Neural cell (in vitro differentiated cells): ENCODE data around the gene CLDND1. TPM values are rescaled to one million over a fixed set of nuclear protein-coding genes. Genes with fewer than 3 reads are reported as not detected.

Experiments used
- H2AFZ ChIP-seq: fragments of 200-600, 300-800 bp; sonication (generic), shearing (Covaris generic); 2 replicates; pipeline ENCODE4 v1.6.0; 2014; ENCODE audit warnings: low read depth, mild to moderate bottlenecking, antibody characterized with exemption, low read length, moderate library complexity
- H3F3A ChIP-seq: fragments of 200-600 bp; shearing (Covaris generic); 2 replicates; pipeline ENCODE4 v1.6.1; 2016; ENCODE audit warnings: mild to moderate bottlenecking, moderate library complexity, mixed read lengths, antibody characterized with exemption, low read length; ENCODE audit not compliant: insufficient read depth, poor library complexity, severe bottlenecking
- H3K27ac ChIP-seq: fragments of 200-600, 300-800 bp; sonication (generic), shearing (Covaris generic); 2 replicates; pipeline ENCODE4 v1.5.1; 2014; ENCODE audit warnings: mild to moderate bottlenecking, low read length, moderate library complexity
- H3K27me3 ChIP-seq: fragments of 300-800, 200-600 bp; sonication (generic), shearing (Covaris generic); 2 replicates; pipeline ENCODE4 v1.6.0; 2014; ENCODE audit warnings: mild to moderate bottlenecking, low read depth, low read length, moderate library complexity; ENCODE audit not compliant: insufficient read depth
- H3K36me3 ChIP-seq: fragments of 300-800, 200-600 bp; sonication (generic), shearing (Covaris generic); 2 replicates; pipeline ENCODE4 v1.5.1; 2014; ENCODE audit warnings: mild to moderate bottlenecking, antibody characterized with exemption, low read length, moderate library complexity; ENCODE audit not compliant: insufficient read depth
- H3K4me2 ChIP-seq: fragments of 300-800, 200-600 bp; sonication (generic), shearing (Covaris generic); 2 replicates; pipeline ENCODE4 v1.6.0; 2014; ENCODE audit warnings: mild to moderate bottlenecking, low read length
- H3K4me3 ChIP-seq: fragments of 300-800, 200-600 bp; sonication (generic), shearing (Covaris generic); 2 replicates; pipeline ENCODE4 v1.5.1; 2014; ENCODE audit warnings: mild to moderate bottlenecking, low read length, moderate library complexity
- H3K79me2 ChIP-seq: fragments of 200-600 bp; shearing (Covaris generic); replicated peaks from 2 replicates; pipeline ENCODE4 v1.6.0; 2014; ENCODE audit warnings: mild to moderate bottlenecking, low read length, moderate library complexity; ENCODE audit not compliant: insufficient read depth
- H3K9ac ChIP-seq: fragments of 300-800, 200-600 bp; sonication (generic), shearing (Covaris generic); 2 replicates; pipeline ENCODE4 v1.6.1; 2016; ENCODE audit warnings: mild to moderate bottlenecking, low read length, mixed read lengths
- H3K9me2 ChIP-seq: fragments of 200-600 bp; shearing (Covaris generic); 2 replicates; pipeline ENCODE4 v1.6.1; 2016; ENCODE audit warnings: mild to moderate bottlenecking, low read length, mixed read lengths; ENCODE audit not compliant: insufficient read depth
- H3K9me3 ChIP-seq: fragments of 200-600, 300-800 bp; sonication (generic), shearing (Covaris generic); 2 replicates; pipeline ENCODE4 v1.6.1; 2016; ENCODE audit warnings: mild to moderate bottlenecking, mixed run types, low read length, moderate library complexity, mixed read lengths
- H4K20me1 ChIP-seq: fragments of 200-600 bp; shearing (Covaris generic); 2 replicates; pipeline ENCODE4 v1.6.1; 2016; ENCODE audit warnings: mild to moderate bottlenecking, mixed run types; ENCODE audit not compliant: insufficient read depth
- EP300 ChIP-seq: fragments of 450-650 bp; conservative IDR thresholded peaks from 2 replicates; pipeline ENCODE4 v1.6.1; 2014; ENCODE audit warnings: antibody characterized with exemption, mild to moderate bottlenecking, moderate library complexity; ENCODE audit not compliant: poor library complexity, severe bottlenecking
- EZH2 ChIP-seq: fragments of 200-600, 300-800 bp; shearing (Covaris generic), sonication (generic); IDR thresholded peaks from 2 replicates; pipeline ENCODE4 v1.6.1; 2014; ENCODE audit warnings: antibody characterized with exemption, low read length, borderline replicate concordance, mild to moderate bottlenecking; ENCODE audit not compliant: insufficient read depth, poor library complexity, severe bottlenecking
- MXI1 ChIP-seq: fragments of 450-650 bp; conservative IDR thresholded peaks from 2 replicates; pipeline ENCODE4 v1.6.1; 2014; ENCODE audit warnings: antibody characterized with exemption, mild to moderate bottlenecking; ENCODE audit not compliant: poor library complexity, severe bottlenecking
- POLR2AphosphoS5 ChIP-seq: IDR thresholded peaks from 2 replicates; pipeline ENCODE4 v1.6.1; 2012
- RAD21 ChIP-seq: fragments of 450-650 bp; conservative IDR thresholded peaks from 2 replicates; pipeline ENCODE4 v1.6.1; 2014; ENCODE audit warnings: antibody characterized with exemption, mild to moderate bottlenecking, moderate library complexity
- SMC3 ChIP-seq: fragments of 450-650 bp; conservative IDR thresholded peaks from 2 replicates; pipeline ENCODE4 v1.6.1; 2014; ENCODE audit warnings: antibody characterized with exemption, mild to moderate bottlenecking, moderate library complexity; ENCODE audit not compliant: poor library complexity
- TAF1 ChIP-seq: IDR thresholded peaks from 2 replicates; pipeline ENCODE4 v1.6.1; 2012; ENCODE audit warnings: low read depth
- polyA plus RNA-seq: library from polyadenylated mRNA; depleted of rRNA; stranded (reverse); fragments of >200 nt; gene quantifications from 2 replicates; pipeline ENCODE4 v1.2.3, GENCODE V29; 2014
- TF ChIP-seq, protein P1 (sequence below): IDR thresholded peaks from 2 replicates; pipeline ENCODE4 v1.6.1; 2012; ENCODE audit warnings: borderline replicate concordance
- TF ChIP-seq, protein P2 (sequence below): fragments of 450-650 bp; IDR thresholded peaks from 2 replicates; pipeline ENCODE4 v1.5.1; 2014; ENCODE audit warnings: antibody characterized with exemption, mild to moderate bottlenecking, moderate library complexity; ENCODE audit not compliant: poor library complexity, severe bottlenecking

Gene CLDND1
- polyA plus RNA-seq, 1 donor from 2014 or later = 162 TPM

DNA sequence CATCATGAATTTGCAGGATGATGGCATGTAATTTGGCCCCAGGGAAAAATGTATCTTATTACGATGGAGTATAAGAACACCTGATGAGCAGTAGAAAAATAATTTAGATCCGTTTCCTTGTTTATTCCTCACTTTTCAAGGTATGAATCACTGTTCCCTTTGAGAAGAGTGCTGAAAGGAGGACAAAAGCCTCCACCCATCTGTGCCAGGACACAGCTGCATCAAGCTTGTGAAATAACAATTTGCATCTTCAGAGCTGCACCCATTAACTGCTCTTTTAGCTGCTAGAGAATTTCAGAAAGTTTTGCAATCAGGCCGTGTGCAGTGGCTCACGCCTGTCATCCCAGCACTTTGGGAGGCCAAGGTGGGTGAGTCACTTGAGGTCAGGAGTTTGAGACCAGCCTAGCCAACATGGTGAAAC is 9.6 kb downstream of the CLDND1 start:
- Histone ChIP-seq H3K27ac (no peak overlapping the region), H3K9ac (no peak overlapping the region), H3K9me3 (no peaks in the 10 kb centered on the region), H2AFZ (no peak overlapping the region), H3K9me2 (no peaks in the 10 kb centered on the region), H3K36me3 (peaks cover under 1% of the 10 kb centered on the region), H3K27me3 (no peaks in the 10 kb centered on the region), H3F3A (no peaks in the 10 kb centered on the region), H3K4me2 (no peak overlapping the region), H3K4me3 (no peak overlapping the region), H3K79me2 (no peaks in the 10 kb centered on the region), H4K20me1 (no peaks in the 10 kb centered on the region)
- TF ChIP-seq, protein P1, sequence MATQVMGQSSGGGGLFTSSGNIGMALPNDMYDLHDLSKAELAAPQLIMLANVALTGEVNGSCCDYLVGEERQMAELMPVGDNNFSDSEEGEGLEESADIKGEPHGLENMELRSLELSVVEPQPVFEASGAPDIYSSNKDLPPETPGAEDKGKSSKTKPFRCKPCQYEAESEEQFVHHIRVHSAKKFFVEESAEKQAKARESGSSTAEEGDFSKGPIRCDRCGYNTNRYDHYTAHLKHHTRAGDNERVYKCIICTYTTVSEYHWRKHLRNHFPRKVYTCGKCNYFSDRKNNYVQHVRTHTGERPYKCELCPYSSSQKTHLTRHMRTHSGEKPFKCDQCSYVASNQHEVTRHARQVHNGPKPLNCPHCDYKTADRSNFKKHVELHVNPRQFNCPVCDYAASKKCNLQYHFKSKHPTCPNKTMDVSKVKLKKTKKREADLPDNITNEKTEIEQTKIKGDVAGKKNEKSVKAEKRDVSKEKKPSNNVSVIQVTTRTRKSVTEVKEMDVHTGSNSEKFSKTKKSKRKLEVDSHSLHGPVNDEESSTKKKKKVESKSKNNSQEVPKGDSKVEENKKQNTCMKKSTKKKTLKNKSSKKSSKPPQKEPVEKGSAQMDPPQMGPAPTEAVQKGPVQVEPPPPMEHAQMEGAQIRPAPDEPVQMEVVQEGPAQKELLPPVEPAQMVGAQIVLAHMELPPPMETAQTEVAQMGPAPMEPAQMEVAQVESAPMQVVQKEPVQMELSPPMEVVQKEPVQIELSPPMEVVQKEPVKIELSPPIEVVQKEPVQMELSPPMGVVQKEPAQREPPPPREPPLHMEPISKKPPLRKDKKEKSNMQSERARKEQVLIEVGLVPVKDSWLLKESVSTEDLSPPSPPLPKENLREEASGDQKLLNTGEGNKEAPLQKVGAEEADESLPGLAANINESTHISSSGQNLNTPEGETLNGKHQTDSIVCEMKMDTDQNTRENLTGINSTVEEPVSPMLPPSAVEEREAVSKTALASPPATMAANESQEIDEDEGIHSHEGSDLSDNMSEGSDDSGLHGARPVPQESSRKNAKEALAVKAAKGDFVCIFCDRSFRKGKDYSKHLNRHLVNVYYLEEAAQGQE = no peak
- TF ChIP-seq SMC3 (no peak), MXI1 (no peak), EP300 (no peak), POLR2AphosphoS5 (no peak), EZH2 (no peak), TAF1 (no peak), RAD21 (no peak)
- TF ChIP-seq, protein P2, sequence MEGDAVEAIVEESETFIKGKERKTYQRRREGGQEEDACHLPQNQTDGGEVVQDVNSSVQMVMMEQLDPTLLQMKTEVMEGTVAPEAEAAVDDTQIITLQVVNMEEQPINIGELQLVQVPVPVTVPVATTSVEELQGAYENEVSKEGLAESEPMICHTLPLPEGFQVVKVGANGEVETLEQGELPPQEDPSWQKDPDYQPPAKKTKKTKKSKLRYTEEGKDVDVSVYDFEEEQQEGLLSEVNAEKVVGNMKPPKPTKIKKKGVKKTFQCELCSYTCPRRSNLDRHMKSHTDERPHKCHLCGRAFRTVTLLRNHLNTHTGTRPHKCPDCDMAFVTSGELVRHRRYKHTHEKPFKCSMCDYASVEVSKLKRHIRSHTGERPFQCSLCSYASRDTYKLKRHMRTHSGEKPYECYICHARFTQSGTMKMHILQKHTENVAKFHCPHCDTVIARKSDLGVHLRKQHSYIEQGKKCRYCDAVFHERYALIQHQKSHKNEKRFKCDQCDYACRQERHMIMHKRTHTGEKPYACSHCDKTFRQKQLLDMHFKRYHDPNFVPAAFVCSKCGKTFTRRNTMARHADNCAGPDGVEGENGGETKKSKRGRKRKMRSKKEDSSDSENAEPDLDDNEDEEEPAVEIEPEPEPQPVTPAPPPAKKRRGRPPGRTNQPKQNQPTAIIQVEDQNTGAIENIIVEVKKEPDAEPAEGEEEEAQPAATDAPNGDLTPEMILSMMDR = no peak

DNA sequence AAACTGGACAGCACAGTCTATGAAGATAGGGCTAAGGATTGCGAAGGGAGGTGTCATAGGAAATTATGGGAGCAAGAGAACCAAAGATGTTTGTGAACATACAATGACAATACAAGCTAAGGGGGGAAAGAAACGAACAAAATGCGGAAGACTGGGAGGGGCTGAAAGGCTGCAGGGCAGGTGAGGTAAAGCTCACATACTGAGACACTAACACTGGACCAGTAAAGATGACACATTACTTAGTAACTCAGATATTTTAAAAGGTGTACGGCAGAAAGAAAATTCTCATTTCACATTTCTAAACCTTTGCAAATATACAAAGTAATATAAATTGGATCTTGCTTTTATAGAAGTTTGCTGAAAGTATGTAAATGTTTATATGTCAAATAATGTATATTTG is 10.1 kb downstream of the CLDND1 start:
- H3K27ac ChIP-seq = no peak overlapping the region
- TF ChIP-seq EP300 (no peak), SMC3 (no peak), MXI1 (no peak), EZH2 (no peak), POLR2AphosphoS5 (no peak), TAF1 (no peak), RAD21 (no peak)
- TF ChIP-seq, protein P1 = no peak
- TF ChIP-seq, protein P2 = no peak
- H3K9me2 ChIP-seq = no peaks in the 10 kb centered on the region
- no peaks in the 10 kb centered on the region for H4K20me1 ChIP-seq
- no peaks in the 10 kb centered on the region for H3K9me3 ChIP-seq
- no peak overlapping the region for H2AFZ ChIP-seq
- H3K4me2 ChIP-seq = no peak overlapping the region
- H3K36me3 ChIP-seq = no peaks in the 10 kb centered on the region
- H3K4me3 ChIP-seq = no peak overlapping the region
- H3K79me2 ChIP-seq = no peaks in the 10 kb centered on the region
- no peaks in the 10 kb centered on the region for H3F3A ChIP-seq
- H3K27me3 ChIP-seq = no peaks in the 10 kb centered on the region
- no peak overlapping the region for H3K9ac ChIP-seq
